ENCODE measurements around the gene SESN3. TPM values are rescaled to one million over a fixed set of nuclear protein-coding genes. Genes with fewer than 3 reads are reported as not detected.

The SESN3 gene
- polyA plus RNA-seq, 1 of the 3 experiments (the other 2 are of a cell fraction), result 1.7 TPM

DNA sequence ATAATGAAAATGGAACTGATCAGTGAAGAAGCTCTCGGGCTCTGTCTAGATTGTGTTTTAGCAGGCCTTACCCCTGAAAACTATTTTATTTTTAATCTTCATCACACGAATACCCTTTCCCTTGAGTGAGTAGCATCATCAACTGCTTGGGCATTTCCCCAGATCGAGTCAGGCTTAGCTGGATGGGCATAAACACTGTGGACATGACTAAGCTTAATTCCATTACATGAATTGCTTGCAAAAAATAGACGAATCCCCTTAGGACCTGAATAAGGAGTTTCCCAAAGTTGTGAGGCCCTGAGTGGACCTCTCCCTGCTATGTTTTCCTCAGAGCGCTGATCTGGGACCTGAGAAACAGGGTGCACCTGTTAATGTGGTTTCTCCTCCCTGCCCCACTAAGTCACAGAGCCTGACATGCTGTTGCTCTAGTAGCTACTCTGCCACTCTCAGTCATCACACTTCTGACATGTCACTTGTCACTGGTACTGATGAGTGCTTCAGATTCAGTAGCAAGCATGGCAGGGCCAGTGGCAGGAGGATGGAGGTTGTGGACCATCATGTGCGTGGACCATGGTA lies 87.8 kb downstream of the SESN3 start (continued):
- TF ChIP-seq, protein P1, sequence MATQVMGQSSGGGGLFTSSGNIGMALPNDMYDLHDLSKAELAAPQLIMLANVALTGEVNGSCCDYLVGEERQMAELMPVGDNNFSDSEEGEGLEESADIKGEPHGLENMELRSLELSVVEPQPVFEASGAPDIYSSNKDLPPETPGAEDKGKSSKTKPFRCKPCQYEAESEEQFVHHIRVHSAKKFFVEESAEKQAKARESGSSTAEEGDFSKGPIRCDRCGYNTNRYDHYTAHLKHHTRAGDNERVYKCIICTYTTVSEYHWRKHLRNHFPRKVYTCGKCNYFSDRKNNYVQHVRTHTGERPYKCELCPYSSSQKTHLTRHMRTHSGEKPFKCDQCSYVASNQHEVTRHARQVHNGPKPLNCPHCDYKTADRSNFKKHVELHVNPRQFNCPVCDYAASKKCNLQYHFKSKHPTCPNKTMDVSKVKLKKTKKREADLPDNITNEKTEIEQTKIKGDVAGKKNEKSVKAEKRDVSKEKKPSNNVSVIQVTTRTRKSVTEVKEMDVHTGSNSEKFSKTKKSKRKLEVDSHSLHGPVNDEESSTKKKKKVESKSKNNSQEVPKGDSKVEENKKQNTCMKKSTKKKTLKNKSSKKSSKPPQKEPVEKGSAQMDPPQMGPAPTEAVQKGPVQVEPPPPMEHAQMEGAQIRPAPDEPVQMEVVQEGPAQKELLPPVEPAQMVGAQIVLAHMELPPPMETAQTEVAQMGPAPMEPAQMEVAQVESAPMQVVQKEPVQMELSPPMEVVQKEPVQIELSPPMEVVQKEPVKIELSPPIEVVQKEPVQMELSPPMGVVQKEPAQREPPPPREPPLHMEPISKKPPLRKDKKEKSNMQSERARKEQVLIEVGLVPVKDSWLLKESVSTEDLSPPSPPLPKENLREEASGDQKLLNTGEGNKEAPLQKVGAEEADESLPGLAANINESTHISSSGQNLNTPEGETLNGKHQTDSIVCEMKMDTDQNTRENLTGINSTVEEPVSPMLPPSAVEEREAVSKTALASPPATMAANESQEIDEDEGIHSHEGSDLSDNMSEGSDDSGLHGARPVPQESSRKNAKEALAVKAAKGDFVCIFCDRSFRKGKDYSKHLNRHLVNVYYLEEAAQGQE (IDR thresholded peaks at IDR 0.05; ENCODE audit: low read depth, low read length), result no peak
- TF ChIP-seq CHD2 (IDR thresholded peaks at IDR 0.05; ENCODE audit: low read length, partially characterized antibody) (no peak), ELF1 (IDR thresholded peaks at IDR 0.05) (no peak), MEF2A (IDR thresholded peaks at IDR 0.05; ENCODE audit: borderline replicate concordance, low read depth) (no peak), SMC3 (IDR thresholded peaks at IDR 0.05; ENCODE audit: low read depth, low read length) (no peak)
- TF ChIP-seq, protein P2, sequence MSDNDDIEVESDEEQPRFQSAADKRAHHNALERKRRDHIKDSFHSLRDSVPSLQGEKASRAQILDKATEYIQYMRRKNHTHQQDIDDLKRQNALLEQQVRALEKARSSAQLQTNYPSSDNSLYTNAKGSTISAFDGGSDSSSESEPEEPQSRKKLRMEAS (IDR thresholded peaks at IDR 0.05; ENCODE audit: low read depth), result no peak

DNA sequence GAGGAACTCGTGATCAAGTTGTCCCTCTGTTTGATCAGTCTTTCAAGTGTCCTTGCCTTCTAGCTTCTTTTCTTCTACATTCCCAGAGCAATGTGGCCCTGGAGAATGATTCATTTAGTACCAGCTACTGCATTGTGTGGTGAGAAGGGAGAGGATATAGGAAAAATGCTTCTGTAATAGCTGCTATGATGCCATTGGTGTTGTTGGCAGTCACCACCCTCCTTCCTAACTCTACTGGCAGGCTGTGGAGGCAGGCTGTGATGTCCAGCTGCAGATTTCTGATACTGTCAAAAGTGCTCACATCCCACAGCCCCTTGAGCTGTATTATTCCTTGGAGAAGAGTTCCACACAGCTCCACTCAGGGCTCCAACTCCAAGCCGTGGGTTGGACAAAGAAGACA lies 88.6 kb downstream of the SESN3 start:
- H3K36me3 ChIP-seq (replicated peaks in 1 of 2; ENCODE audit: control insufficient read depth in 1 of 2, insufficient read depth in 2 of 2, low read length in 1 of 2), result no peaks in the 10 kb centered on the region
- TF ChIP-seq, protein P3, sequence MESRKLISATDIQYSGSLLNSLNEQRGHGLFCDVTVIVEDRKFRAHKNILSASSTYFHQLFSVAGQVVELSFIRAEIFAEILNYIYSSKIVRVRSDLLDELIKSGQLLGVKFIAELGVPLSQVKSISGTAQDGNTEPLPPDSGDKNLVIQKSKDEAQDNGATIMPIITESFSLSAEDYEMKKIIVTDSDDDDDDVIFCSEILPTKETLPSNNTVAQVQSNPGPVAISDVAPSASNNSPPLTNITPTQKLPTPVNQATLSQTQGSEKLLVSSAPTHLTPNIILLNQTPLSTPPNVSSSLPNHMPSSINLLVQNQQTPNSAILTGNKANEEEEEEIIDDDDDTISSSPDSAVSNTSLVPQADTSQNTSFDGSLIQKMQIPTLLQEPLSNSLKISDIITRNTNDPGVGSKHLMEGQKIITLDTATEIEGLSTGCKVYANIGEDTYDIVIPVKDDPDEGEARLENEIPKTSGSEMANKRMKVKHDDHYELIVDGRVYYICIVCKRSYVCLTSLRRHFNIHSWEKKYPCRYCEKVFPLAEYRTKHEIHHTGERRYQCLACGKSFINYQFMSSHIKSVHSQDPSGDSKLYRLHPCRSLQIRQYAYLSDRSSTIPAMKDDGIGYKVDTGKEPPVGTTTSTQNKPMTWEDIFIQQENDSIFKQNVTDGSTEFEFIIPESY (IDR thresholded peaks at IDR 0.05; ENCODE audit: borderline replicate concordance, low read depth), result no peak
- TF ChIP-seq GATA2 (CRISPR knock-in tag; IDR thresholded peaks at IDR 0.05), result no peak
- no peaks in the 10 kb centered on the region for H4K20me1 ChIP-seq (ENCODE audit: insufficient read depth)
- H3K4me1 ChIP-seq (ENCODE audit: control insufficient read depth in 1 of 2, insufficient read depth in 2 of 2, low read depth in 1 of 2, low read length in 1 of 2), result peaks cover 9 to 14% of the 10 kb centered on the region in 2 experiments
- no peak overlapping the region for H3K4me2 ChIP-seq
- no peaks in the 10 kb centered on the region for H3K27me3 ChIP-seq (ENCODE audit: insufficient read depth)
- H3K9me3 ChIP-seq, result no peaks in the 10 kb centered on the region
- WGBS (ENCODE audit: low lambda C conversion rate), result 85% methylated on average over 2 of the region's 2 CpGs
- no peak for DNase-seq
- peaks cover 14% of the 10 kb centered on the region for H3F3A ChIP-seq (replicated peaks; ENCODE audit: insufficient read depth)
- ChIA-PET POLR2A (no interaction called here), CTCF (interaction anchor here (1.4 to 1.6 kb wide), 2 partner anchors 10 to 75 kb away, joined by 5 read pairs; partner anchors contain the start of gene SRSF8)
- no peaks in the 10 kb centered on the region for H3K9me2 ChIP-seq
- no peaks in the 10 kb centered on the region for H3K79me2 ChIP-seq (ENCODE audit: insufficient read depth)
- H3K9ac ChIP-seq, result no peak overlapping the region
- no peak overlapping the region for H3K4me3 ChIP-seq (ENCODE audit: low read depth in 2 of 2, low read length in 1 of 2)
- no peak overlapping the region for H2AFZ ChIP-seq (ENCODE audit: low read depth)
- H3K27ac ChIP-seq (ENCODE audit: low read depth in 2 of 2, low read length in 1 of 2), result no peak overlapping the region

All from SK-N-SH (cell line).